Lung (tissue), 12 donors: Measurements from ENCODE around the gene ATP9A. TPM values are rescaled to one million over a fixed set of nuclear protein-coding genes. Genes with fewer than 3 reads are reported as not detected.

Experiments
- ATAC-seq: fragments of 200-7000 bp; cut with Tn5 transposase; one replicate; pipeline ENCODE4 v1.9.1; 2020; ENCODE audit warnings: moderate number of reproducible peaks; ENCODE audit not compliant: insufficient read depth, low FRiP score
- DNase-seq, 3 donors: peaks; one replicate each; pipeline ENCODE4 v3.0.0-alpha.2; 2013 to 2017
- H3K27ac ChIP-seq, 2 donors: one replicate each; pipeline ENCODE4 v1.5.1; 2013; ENCODE audit warnings: mild to moderate bottlenecking in 2 of 2, moderate library complexity in 2 of 2, control low read depth in 1 of 2, inconsistent platforms in 1 of 2, low read depth in 1 of 2, low read length in 1 of 2
- H3K27me3 ChIP-seq, 3 donors: one replicate each; pipeline ENCODE4 v1.5.1; 2013; ENCODE audit warnings: low read length in 2 of 3; ENCODE audit not compliant: control insufficient read depth in 3 of 3, insufficient read depth in 3 of 3
- H3K36me3 ChIP-seq, 4 donors: one replicate each; pipeline ENCODE4 v1.5.1; 2013; ENCODE audit warnings: low read length in 4 of 4, mild to moderate bottlenecking in 1 of 4, moderate library complexity in 1 of 4; ENCODE audit not compliant: control insufficient read depth in 4 of 4, insufficient read depth in 4 of 4
- H3K4me1 ChIP-seq, 5 donors: one replicate each; pipeline ENCODE4 v1.5.1; 2013; ENCODE audit warnings: low read length in 5 of 5, mild to moderate bottlenecking in 2 of 5, moderate library complexity in 1 of 5; ENCODE audit not compliant: control insufficient read depth in 5 of 5, insufficient read depth in 5 of 5
- H3K4me3 ChIP-seq: one replicate; pipeline ENCODE4 v1.5.1; 2013; ENCODE audit warnings: mild to moderate bottlenecking, control low read depth, moderate library complexity
- H3K9ac ChIP-seq, 2 donors: one replicate each; pipeline ENCODE4 v1.5.1; 2013; ENCODE audit warnings: low read length in 2 of 2, control low read depth in 1 of 2; ENCODE audit not compliant: insufficient read depth in 1 of 2
- H3K9me3 ChIP-seq, 4 donors: one replicate each; pipeline ENCODE4 v1.5.1; 2013; ENCODE audit warnings: low read length in 3 of 4, mild to moderate bottlenecking in 1 of 4, moderate library complexity in 1 of 4; ENCODE audit not compliant: control insufficient read depth in 4 of 4, insufficient read depth in 3 of 4
- WGBS, 2 donors: extraction: QIAGEN DNeasy Blood & Tissue Kit; methylation state at CpG; one replicate each; pipeline ENCODE4 v1.1.7; 2013; 5-methylcytosine and 5-hydroxymethylcytosine counted together
- polyA plus RNA-seq, 2 donors: library from polyadenylated mRNA; stranded (reverse); fragments of 200-250 nt; gene quantifications; one replicate each; pipeline ENCODE4 v1.2.1, GENCODE V29; 2013
- total RNA-seq, 2 donors: library from RNA; depleted of rRNA in 1 of 2; stranded (reverse); fragments of >200 nt in 1 of 2; gene quantifications; one replicate each; pipeline ENCODE4 v1.2.1, GENCODE V29; 2014 to 2021
- TF ChIP-seq, protein P1 (sequence below): IDR thresholded peaks from 2 replicates; pipeline ENCODE4 v1.5.1; 2012; ENCODE audit warnings: mild to moderate bottlenecking; ENCODE audit errors: control extremely low read depth, extremely low read depth
- donor health status: control.
- donor health status: control.
- donor health status: Bipolar disorder and iron deficiency.
- donor health status: healthy.
- donor health status: DM: yes; HTN: yes; CAD: no.

ATP9A gene
- total and polyA plus RNA-seq, 4 donors, result 3.3 to 43.6 (median 14.9) TPM

DNA sequence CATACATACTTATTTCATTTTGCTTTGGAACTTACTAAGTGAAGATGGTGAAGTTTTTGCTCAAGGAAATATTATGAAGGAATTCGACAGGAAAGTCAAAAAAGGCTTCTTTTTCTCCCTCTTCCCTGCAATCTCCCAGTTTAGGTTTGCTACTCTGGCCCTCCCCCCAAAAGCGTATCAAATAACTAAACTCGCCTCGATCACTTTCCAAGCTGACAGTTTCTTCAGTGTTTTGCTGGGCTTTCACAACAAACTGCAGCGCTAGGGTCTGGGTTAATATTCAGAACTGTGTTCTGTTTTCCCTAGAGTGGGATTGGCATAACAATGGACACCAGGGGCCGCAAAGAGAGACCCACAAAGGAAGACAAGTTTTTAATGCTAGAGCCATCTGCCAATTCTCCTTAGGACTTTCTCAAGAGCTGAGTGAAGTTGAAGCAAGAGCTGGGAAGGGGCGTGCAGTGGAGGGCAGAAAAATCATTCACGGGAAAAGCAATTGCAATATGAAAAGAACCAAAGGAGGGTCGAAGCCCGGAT is 57.8 kb downstream of the ATP9A start:
- DNase-seq (peak; percentile 25 to 72 (median 60)), ATAC-seq (no peak)
- TF ChIP-seq, protein P1, sequence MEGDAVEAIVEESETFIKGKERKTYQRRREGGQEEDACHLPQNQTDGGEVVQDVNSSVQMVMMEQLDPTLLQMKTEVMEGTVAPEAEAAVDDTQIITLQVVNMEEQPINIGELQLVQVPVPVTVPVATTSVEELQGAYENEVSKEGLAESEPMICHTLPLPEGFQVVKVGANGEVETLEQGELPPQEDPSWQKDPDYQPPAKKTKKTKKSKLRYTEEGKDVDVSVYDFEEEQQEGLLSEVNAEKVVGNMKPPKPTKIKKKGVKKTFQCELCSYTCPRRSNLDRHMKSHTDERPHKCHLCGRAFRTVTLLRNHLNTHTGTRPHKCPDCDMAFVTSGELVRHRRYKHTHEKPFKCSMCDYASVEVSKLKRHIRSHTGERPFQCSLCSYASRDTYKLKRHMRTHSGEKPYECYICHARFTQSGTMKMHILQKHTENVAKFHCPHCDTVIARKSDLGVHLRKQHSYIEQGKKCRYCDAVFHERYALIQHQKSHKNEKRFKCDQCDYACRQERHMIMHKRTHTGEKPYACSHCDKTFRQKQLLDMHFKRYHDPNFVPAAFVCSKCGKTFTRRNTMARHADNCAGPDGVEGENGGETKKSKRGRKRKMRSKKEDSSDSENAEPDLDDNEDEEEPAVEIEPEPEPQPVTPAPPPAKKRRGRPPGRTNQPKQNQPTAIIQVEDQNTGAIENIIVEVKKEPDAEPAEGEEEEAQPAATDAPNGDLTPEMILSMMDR, result no peak
- no peak overlapping the region for H3K9ac ChIP-seq
- H3K36me3 ChIP-seq, result peaks cover 0 to 9% (median 5%) of the 10 kb centered on the region in 4 donors
- no peak overlapping the region for H3K4me3 ChIP-seq
- peaks cover 0 to 17% (median 5%) of the 10 kb centered on the region in 5 donors for H3K4me1 ChIP-seq
- no peaks in the 10 kb centered on the region for H3K27me3 ChIP-seq
- 85 to 88% methylated on average over 10 of the region's 10 CpGs for WGBS, 2 donors
- peaks cover 0 to 3% (median 0%) of the 10 kb centered on the region in 4 donors for H3K9me3 ChIP-seq
- no peak overlapping the region for H3K27ac ChIP-seq

DNA sequence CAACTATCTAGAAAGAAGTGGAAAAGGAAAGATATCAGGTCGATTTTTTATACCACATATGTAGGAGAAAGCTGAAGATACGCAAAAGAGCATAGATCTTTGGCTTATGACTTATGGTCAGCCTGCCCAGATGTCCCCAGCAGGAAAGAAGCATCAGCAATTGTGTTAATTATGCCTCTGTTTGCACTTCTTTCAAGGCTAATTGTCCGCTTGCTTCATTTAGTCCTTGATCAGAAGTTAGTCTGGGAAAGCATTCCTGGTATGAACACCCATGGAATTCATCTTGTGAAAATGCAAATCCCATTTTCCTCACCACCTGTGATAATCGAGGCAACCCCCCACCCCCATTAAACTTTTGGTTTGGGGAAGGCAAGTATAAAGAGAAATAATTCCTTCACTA is 62.8 kb downstream of the ATP9A start:
- WGBS, 2 donors, result 77 to 86% methylated on average over 4 of the region's 4 CpGs
- H3K4me1 ChIP-seq, result peaks cover 0 to 17% (median 6%) of the 10 kb centered on the region in 5 donors
- H3K9me3 ChIP-seq, result no peaks in the 10 kb centered on the region
- TF ChIP-seq, protein P1, result no peak
- DNase-seq (no peak), ATAC-seq (no peak)
- H3K27ac ChIP-seq, result no peak overlapping the region
- no peaks in the 10 kb centered on the region for H3K27me3 ChIP-seq
- no peak overlapping the region for H3K4me3 ChIP-seq
- peaks cover 0 to 6% (median 2%) of the 10 kb centered on the region in 4 donors for H3K36me3 ChIP-seq
- H3K9ac ChIP-seq, result no peak overlapping the region

- ATAC-seq, result no peak
- H3K27ac ChIP-seq, result no peak overlapping the region
- H3K9me3 ChIP-seq, result no peaks in the 10 kb centered on the region
- TF ChIP-seq, protein P1, result no peak
- H3K4me1 ChIP-seq, result peaks cover 0 to 17% (median 6%) of the 10 kb centered on the region in 5 donors
- peaks cover 0 to 6% (median 0%) of the 10 kb centered on the region in 4 donors for H3K36me3 ChIP-seq
- WGBS, 2 donors, result 63 to 69% methylated on average over 8 of the region's 8 CpGs
- peak in 2 of 3 donors; percentile 29 to 44 for DNase-seq
- H3K4me3 ChIP-seq, result no peak overlapping the region
- H3K27me3 ChIP-seq, result no peaks in the 10 kb centered on the region
- no peak overlapping the region for H3K9ac ChIP-seq
These were observed 64.5 kb downstream of the ATP9A start for GRCh38 chr20:51703400-51704287.
